SK-N-MC (cell line): Measurements from ENCODE around the gene SARNP.

Source experiments
- EZH2 ChIP-seq: fragments of 200-600 bp; sonication (generic); IDR thresholded peaks from one replicate; pipeline ENCODE4 v1.6.1; 2017; ENCODE audit warnings: antibody characterized with exemption
- POLR2AphosphoS5 ChIP-seq: IDR thresholded peaks from 2 replicates; pipeline ENCODE4 v1.6.1; 2012; ENCODE audit warnings: mild to moderate bottlenecking, low read depth, low read length, borderline replicate concordance

GRCh38 chr12:55806982-55807381 is 10.5 kb downstream of the SARNP start:
- TF ChIP-seq POLR2AphosphoS5 (no peak), EZH2 (no peak)
